D721Med (cell line): ENCODE measurements around the gene WASF3.

Experiments used
- DNase-seq: peaks from one replicate; pipeline ENCODE4 v3.0.0; 2011; ENCODE audit warnings: low spot score; ENCODE audit not compliant: insufficient read length
- FAIRE-seq: peaks from 2 replicates; lab custom pipeline; 2011; peaks lifted over from hg19 to GRCh38; lab: Jason Lieb, UNC
- TF ChIP-seq, protein P1 (sequence below): IDR thresholded peaks from 2 replicates; pipeline ENCODE4 v1.5.1; 2012; ENCODE audit warnings: mild to moderate bottlenecking, control low read depth; ENCODE audit not compliant: insufficient read depth; ENCODE audit errors: missing control alignments

WASF3 gene

DNA sequence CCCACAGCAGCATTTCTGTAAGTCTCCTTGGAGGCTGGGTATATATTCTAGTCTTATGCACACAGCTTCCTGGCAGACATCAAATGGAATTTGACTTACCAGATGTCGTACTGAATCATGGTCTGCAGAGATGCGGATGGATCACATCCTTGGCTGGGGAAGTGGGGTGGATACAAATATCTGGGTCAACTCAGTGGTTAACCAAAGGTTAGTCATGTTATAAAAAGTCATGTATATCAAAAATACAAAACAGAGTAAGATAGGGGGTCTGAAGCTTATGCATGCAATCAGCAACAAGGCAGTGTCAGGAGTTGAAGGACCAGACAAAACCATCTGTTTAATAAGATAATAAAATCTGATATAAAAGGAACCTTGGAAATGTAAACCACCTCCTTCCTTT lies 61.9 kb downstream of the WASF3 start:
- TF ChIP-seq, protein P1, sequence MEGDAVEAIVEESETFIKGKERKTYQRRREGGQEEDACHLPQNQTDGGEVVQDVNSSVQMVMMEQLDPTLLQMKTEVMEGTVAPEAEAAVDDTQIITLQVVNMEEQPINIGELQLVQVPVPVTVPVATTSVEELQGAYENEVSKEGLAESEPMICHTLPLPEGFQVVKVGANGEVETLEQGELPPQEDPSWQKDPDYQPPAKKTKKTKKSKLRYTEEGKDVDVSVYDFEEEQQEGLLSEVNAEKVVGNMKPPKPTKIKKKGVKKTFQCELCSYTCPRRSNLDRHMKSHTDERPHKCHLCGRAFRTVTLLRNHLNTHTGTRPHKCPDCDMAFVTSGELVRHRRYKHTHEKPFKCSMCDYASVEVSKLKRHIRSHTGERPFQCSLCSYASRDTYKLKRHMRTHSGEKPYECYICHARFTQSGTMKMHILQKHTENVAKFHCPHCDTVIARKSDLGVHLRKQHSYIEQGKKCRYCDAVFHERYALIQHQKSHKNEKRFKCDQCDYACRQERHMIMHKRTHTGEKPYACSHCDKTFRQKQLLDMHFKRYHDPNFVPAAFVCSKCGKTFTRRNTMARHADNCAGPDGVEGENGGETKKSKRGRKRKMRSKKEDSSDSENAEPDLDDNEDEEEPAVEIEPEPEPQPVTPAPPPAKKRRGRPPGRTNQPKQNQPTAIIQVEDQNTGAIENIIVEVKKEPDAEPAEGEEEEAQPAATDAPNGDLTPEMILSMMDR = no peak
- FAIRE-seq (no peak), DNase-seq (no peak)

DNA sequence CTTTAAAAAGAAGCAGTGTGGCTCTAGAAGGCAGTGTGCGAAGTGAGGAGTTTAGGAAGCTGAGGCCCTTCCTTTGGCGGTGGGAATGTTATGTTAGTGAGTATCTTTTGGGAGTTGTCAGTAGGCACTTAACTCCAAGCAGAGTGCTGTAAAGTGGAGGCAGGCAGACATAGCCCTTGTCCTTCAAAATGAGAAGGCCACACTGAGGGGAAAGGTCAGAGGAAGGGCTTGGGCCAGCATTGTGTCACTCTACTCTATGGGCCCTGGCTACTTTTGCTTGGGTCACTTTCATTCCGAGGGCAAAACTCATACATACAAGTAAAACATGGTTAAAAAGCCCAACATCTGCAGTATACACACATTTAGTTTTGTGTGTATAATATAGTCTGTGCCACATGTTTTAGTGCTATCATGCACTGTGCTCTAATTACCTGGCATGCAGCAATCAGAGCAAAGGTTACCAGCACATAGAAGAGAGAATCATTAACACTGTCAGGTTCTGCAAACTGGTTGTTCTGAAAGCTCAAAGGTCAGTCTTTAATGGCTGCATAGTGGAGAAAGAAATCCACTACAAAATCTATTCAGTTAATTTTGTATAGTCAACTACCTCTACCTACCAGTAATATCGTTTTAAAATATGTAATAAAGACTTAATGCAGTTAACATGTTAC lies 64.4 kb downstream of the WASF3 start:
- FAIRE-seq = no peak
- TF ChIP-seq, protein P1 = no peak
- no peak for DNase-seq

DNA sequence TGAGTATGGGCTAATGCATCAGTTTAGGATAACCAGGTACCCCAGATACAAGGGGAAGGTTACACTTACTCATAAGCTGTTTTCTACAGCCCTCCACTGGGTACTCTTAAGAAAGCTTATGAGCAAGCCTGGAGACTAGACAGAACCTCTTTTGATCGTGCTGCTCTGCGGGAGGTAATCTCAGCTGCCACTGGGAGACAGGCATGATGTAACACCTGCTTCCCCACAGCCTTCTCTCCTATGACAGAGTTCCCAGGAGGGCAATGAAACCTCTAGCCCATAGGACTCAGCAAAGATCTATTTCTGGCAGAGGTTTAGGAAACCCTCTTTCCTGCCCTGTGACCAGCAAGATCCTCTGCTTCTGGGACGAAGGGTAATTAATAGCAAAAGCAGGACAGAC lies 65.6 kb downstream of the WASF3 start:
- no peak for DNase-seq
- FAIRE-seq = peak; percentile 6
- TF ChIP-seq, protein P1 = no peak

DNA sequence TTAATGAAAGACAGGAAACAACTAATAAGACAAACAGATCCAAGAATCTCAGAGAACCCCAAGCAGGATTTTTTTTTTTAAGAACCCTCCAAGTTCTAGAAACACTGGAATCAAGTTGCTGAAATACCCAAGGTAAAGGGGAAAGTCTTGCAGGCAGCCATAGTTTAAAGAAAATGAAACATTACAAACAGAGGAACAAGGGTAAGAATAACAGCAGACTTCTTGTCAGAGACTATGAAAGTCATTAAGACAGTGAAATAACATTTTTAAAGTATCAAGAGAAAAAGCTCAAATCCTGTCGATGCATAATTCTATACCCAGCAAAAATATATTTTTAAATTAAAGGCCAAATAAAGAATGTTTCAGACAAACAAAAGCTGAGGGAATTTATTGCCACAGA lies 67.1 kb downstream of the WASF3 start:
- FAIRE-seq (no peak), DNase-seq (no peak)
- TF ChIP-seq, protein P1 = no peak

DNA sequence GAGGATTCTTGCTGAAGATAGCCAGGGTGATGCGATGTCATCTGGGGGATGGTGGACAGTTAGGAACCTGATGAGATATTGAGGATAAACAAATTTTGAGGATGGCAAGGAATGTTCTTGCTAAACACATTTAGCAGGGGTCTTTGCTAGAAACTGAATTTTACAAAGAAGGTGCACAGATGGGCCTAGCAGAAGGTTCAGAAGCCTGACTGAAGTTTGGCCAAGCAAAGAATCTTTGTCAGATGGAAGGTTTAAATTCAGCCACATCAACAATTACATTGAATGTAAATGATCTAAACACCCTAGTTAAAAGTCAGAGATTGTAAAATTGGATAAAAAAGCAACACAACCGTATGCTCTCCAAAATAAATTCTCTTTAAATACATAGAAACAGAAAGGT lies 68.8 kb downstream of the WASF3 start:
- TF ChIP-seq, protein P1 = no peak
- peak; percentile 6 for FAIRE-seq
- DNase-seq = no peak

DNA sequence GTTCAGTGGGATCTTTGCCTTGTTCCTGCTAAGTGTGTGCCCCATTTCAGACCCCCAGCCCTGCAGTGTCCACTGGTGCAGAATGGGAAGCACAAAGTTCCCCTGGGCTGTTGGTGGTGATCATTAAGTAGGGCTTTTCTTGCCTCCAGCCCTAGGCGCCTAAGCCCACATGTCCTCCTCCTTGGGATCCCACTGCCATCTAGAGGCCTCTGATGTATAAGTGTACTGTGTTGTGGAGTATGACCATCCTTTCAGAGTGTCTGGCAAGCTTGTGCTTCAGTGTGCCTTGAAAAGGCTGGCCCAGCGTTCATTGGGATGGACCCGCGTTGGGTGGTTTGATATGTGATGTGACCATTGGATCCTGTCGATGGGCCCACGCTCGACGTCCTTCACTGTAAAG lies 71.2 kb downstream of the WASF3 start:
- FAIRE-seq = no peak
- DNase-seq = no peak

More for the DNA sequence above, 71.2 kb downstream of the WASF3 start:
- TF ChIP-seq, protein P1 = peak; percentile 31
